Large intestine (tissue), 12 donors: ENCODE measurements around the gene ZFHX3. TPM values are rescaled to one million over a fixed set of nuclear protein-coding genes. Genes with fewer than 3 reads are reported as not detected.

ENCODE experiments used
- DNase-seq, 2 donors: peaks; one replicate each; pipeline versions ENCODE4 v3.0.0 to v3.0.0-alpha.2; 2013
- H3K27ac ChIP-seq: one replicate; pipeline ENCODE4 v1.5.1; 2013; ENCODE audit warnings: low read length
- H3K27me3 ChIP-seq: 2 replicates; pipeline ENCODE4 v1.6.1; 2013; ENCODE audit warnings: low read length; ENCODE audit not compliant: control insufficient read depth, insufficient read depth
- H3K36me3 ChIP-seq: 2 replicates; pipeline ENCODE4 v1.6.1; 2013; ENCODE audit warnings: low read length; ENCODE audit not compliant: control insufficient read depth, insufficient read depth
- H3K4me1 ChIP-seq: one replicate; pipeline ENCODE4 v1.6.1; 2013; ENCODE audit warnings: low read length; ENCODE audit not compliant: control insufficient read depth, insufficient read depth
- H3K4me3 ChIP-seq: one replicate; pipeline ENCODE4 v1.5.1; 2013; ENCODE audit warnings: low read length
- H3K9me3 ChIP-seq: one replicate; pipeline ENCODE4 v1.6.1; 2013; ENCODE audit warnings: mild to moderate bottlenecking, low read depth, low read length, moderate library complexity; ENCODE audit not compliant: control insufficient read depth
- WGBS: methylation state at CpG from one replicate; pipeline ENCODE4 v1.1.5; 2013; ENCODE audit warnings: low lambda C conversion rate; ENCODE audit not compliant: insufficient coverage; 5-methylcytosine and 5-hydroxymethylcytosine counted together
- long read RNA-seq, 11 donors: transcript quantifications; one replicate each; lab custom pipeline, GENCODE V29; 2026
- polyA plus RNA-seq: library from polyadenylated mRNA; unstranded; fragments of 120-200 nt; gene quantifications from one replicate; pipeline ENCODE4 v1.2.1, GENCODE V29; 2013

ZFHX3 gene
- polyA plus RNA-seq, result 10.5 TPM
- long read RNA-seq, donor 1, result 0 reads
- long read RNA-seq, donor 2, result 0 reads
- long read RNA-seq, donor 3, result 0 reads
- long read RNA-seq, donor 4, result 0 reads
- long read RNA-seq, donor 5, result 0 reads
- long read RNA-seq, donor 6, partial matches to known transcripts, result 6 of 6 reads
- long read RNA-seq, donor 6, other reads (novel, unspliced or antisense), result 0 of 6 reads
- long read RNA-seq, donor 7, partial matches to known transcripts, result 6 of 6 reads
- long read RNA-seq, donor 7, other reads (novel, unspliced or antisense), result 0 of 6 reads
- long read RNA-seq, donor 8, partial matches to known transcripts, result 8 of 8 reads
- long read RNA-seq, donor 8, other reads (novel, unspliced or antisense), result 0 of 8 reads
- long read RNA-seq, donor 9, result 0 reads
- long read RNA-seq, donor 10, result 0 reads
- long read RNA-seq, donor 11, partial matches to known transcripts, result 9 of 9 reads
- long read RNA-seq, donor 11, other reads (novel, unspliced or antisense), result 0 of 9 reads

GRCh38 chr16:73047536-73048291 lies at the start of gene ZFHX3:
Gene ZFHX3, minus strand, starts transcription at chr16:73048128. Its CDS starts 87,983 bp downstream, at chr16:72960145.
- DNase-seq, result peak in 1 of 2 donors; percentile 80
- no peaks in the 10 kb centered on the region for H3K9me3 ChIP-seq
- H3K4me3 ChIP-seq, result peak within 1 kb of the TSS; percentile 74
- H3K27ac ChIP-seq, result peak within 1 kb of the TSS; percentile 79
- H3K27me3 ChIP-seq, result no peaks in the 10 kb centered on the region
- no CpG with 5 or more reads among the region's 64 CpGs for WGBS
- H3K4me1 ChIP-seq, result peaks cover 45% of the 10 kb centered on the region
- H3K36me3 ChIP-seq, result no peaks in the 10 kb centered on the region

- no peak for DNase-seq
- WGBS, result no CpG with 5 or more reads among the region's 3 CpGs
Measured at GRCh38 chr16:73096510-73096909, 48.6 kb upstream of the ZFHX3 start.

GRCh38 chr16:73095885-73096421 lies 48.0 kb upstream of the ZFHX3 start:
- Histone ChIP-seq H3K27me3 (no peaks in the 10 kb centered on the region), H3K4me1 (no peaks in the 10 kb centered on the region), H3K27ac (no peak overlapping the region), H3K36me3 (no peaks in the 10 kb centered on the region), H3K4me3 (no peak overlapping the region), H3K9me3 (no peaks in the 10 kb centered on the region)
- no peak for DNase-seq
- WGBS, result no CpG with 5 or more reads among the region's 9 CpGs

More at GRCh38 chr16:73096510-73096909, 48.6 kb upstream of the ZFHX3 start:
- Histone ChIP-seq H3K4me1 (no peaks in the 10 kb centered on the region), H3K36me3 (no peaks in the 10 kb centered on the region), H3K9me3 (no peaks in the 10 kb centered on the region), H3K4me3 (no peak overlapping the region), H3K27ac (no peak overlapping the region), H3K27me3 (no peaks in the 10 kb centered on the region)

GRCh38 chr16:73095142-73095820 lies 47.4 kb upstream of the ZFHX3 start:
- H3K36me3 ChIP-seq, result no peaks in the 10 kb centered on the region
- H3K27ac ChIP-seq, result no peak overlapping the region
- H3K4me1 ChIP-seq, result no peaks in the 10 kb centered on the region
- 77% methylated on average over 4 of the region's 6 CpGs for WGBS
- no peaks in the 10 kb centered on the region for H3K9me3 ChIP-seq
- no peak for DNase-seq
- H3K4me3 ChIP-seq, result no peak overlapping the region
- H3K27me3 ChIP-seq, result no peaks in the 10 kb centered on the region

GRCh38 chr16:73094371-73094770 lies 46.4 kb upstream of the ZFHX3 start:
- no peak overlapping the region for H3K27ac ChIP-seq
- H3K9me3 ChIP-seq, result no peaks in the 10 kb centered on the region
- H3K4me3 ChIP-seq, result no peak overlapping the region
- H3K36me3 ChIP-seq, result no peaks in the 10 kb centered on the region
- no peaks in the 10 kb centered on the region for H3K27me3 ChIP-seq
- no peak for DNase-seq
- WGBS, result no CpG with 5 or more reads among the region's 6 CpGs
- H3K4me1 ChIP-seq, result no peaks in the 10 kb centered on the region

GRCh38 chr16:73093146-73094144 lies 45.5 kb upstream of the ZFHX3 start:
- Histone ChIP-seq H3K27ac (no peak overlapping the region), H3K9me3 (no peaks in the 10 kb centered on the region), H3K36me3 (no peaks in the 10 kb centered on the region), H3K4me3 (no peak overlapping the region), H3K27me3 (no peaks in the 10 kb centered on the region), H3K4me1 (no peaks in the 10 kb centered on the region)
- DNase-seq, result no peak
- 72% methylated on average over 2 of the region's 32 CpGs for WGBS

- H3K36me3 ChIP-seq, result no peaks in the 10 kb centered on the region
- no CpG with 5 or more reads among the region's 16 CpGs for WGBS
- no peak for DNase-seq
- H3K9me3 ChIP-seq, result no peaks in the 10 kb centered on the region
- H3K27me3 ChIP-seq, result no peaks in the 10 kb centered on the region
- no peak overlapping the region for H3K4me3 ChIP-seq
- no peak overlapping the region for H3K27ac ChIP-seq
- H3K4me1 ChIP-seq, result no peaks in the 10 kb centered on the region
Measured at GRCh38 chr16:73092236-73092781, 44.4 kb upstream of the ZFHX3 start.

- Histone ChIP-seq H3K27ac (no peak overlapping the region), H3K4me3 (no peak overlapping the region), H3K4me1 (no peaks in the 10 kb centered on the region), H3K36me3 (no peaks in the 10 kb centered on the region), H3K27me3 (no peaks in the 10 kb centered on the region), H3K9me3 (no peaks in the 10 kb centered on the region)
- 100% methylated on average over 1 of the region's 8 CpGs for WGBS
- DNase-seq, result no peak
Measured at GRCh38 chr16:73091174-73091573, 43.2 kb upstream of the ZFHX3 start.

- Histone ChIP-seq H3K27me3 (no peaks in the 10 kb centered on the region), H3K36me3 (no peaks in the 10 kb centered on the region), H3K4me3 (no peak overlapping the region), H3K4me1 (no peaks in the 10 kb centered on the region), H3K27ac (no peak overlapping the region), H3K9me3 (no peaks in the 10 kb centered on the region)
- no CpG with 5 or more reads among the region's 3 CpGs for WGBS
- DNase-seq, result no peak
Measured at GRCh38 chr16:73089420-73089819, 41.5 kb upstream of the ZFHX3 start.
